Left lung (tissue), 10 donors: ENCODE data around the gene CASK. TPM values are rescaled to one million over a fixed set of nuclear protein-coding genes. Genes with fewer than 3 reads are reported as not detected.

Experiments used
- ATAC-seq: fragments of 200-7000 bp; cut with Tn5 transposase; one replicate; pipeline ENCODE4 v1.9.1; 2020; ENCODE audit warnings: moderate library complexity
- DNase-seq, 4 donors: peaks; one replicate each; pipeline ENCODE4 v3.0.0-alpha.2; 2013 to 2020
- H3K27ac ChIP-seq, 2 donors: fragments of 200-600 bp; sonication (generic) in 1 of 2; one replicate each; pipeline versions ENCODE4 v1.5.0 to v1.8.0; 2020 to 2021
- H3K27me3 ChIP-seq, 2 donors: fragments of 200-600 bp; sonication (generic) in 1 of 2; one replicate each; pipeline versions ENCODE4 v1.5.0 to v1.8.0; 2020 to 2021
- H3K36me3 ChIP-seq, 2 donors: fragments of 200-600 bp; sonication (generic) in 1 of 2; one replicate each; pipeline versions ENCODE4 v1.5.0 to v1.8.0; 2020 to 2021
- H3K4me1 ChIP-seq, 2 donors: fragments of 200-600 bp; one replicate each; pipeline ENCODE4 v1.8.0; 2021
- H3K4me3 ChIP-seq, 2 donors: fragments of 200-600 bp; sonication (generic) in 1 of 2; one replicate each; pipeline versions ENCODE4 v1.5.0 to v1.8.0; 2020 to 2021; ENCODE audit warnings: mild to moderate bottlenecking in 1 of 2
- H3K9me3 ChIP-seq, 2 donors: fragments of 200-600 bp; sonication (generic) in 1 of 2; one replicate each; pipeline versions ENCODE4 v1.5.0 to v1.8.0; 2020 to 2021
- CTCF ChIP-seq, 2 donors: fragments of 200-600 bp; sonication (generic) in 1 of 2; IDR thresholded peaks; one replicate each; pipeline versions ENCODE4 v1.5.0 to v1.8.0; 2021; ENCODE audit warnings: antibody characterized with exemption in 2 of 2
- intact Hi-C, 2 donors: fragments of 100-400 bp; cut with DNase I; formaldehyde crosslinking; loops; one replicate each; pipeline versions ENCODE4 v1.11.2 to v1.14.2; 2022
- polyA plus RNA-seq, 6 donors: library from polyadenylated mRNA; unstranded; fragments of 120-200 nt; gene quantifications; one replicate each; pipeline ENCODE4 v1.2.1, GENCODE V29; 2013; ENCODE audit not compliant: insufficient read length in 6 of 6
- total RNA-seq, 2 donors: library from RNA; stranded (reverse); fragmentation: NEBNext Ultra II Directional; extraction: Animal tissue kit (Norgen Biotek cat#: 25700); gene quantifications; one replicate each; pipeline ENCODE4 v1.2.1, GENCODE V29; 2021
- donor health status: DM: no; HTN: yes; CAD: no.
- donor health status: DM: no; HTN: no; CAD: no.

CASK gene
- total and polyA plus RNA-seq, 8 donors = 48.2 to 70.7 (median 56.9) TPM

GRCh38 chrX:41559235-41560052 lies 363.9 kb downstream of the CASK start:
- H3K27ac ChIP-seq = peak overlapping the region; percentile 15 to 73
- no peak overlapping the region for H3K4me3 ChIP-seq
- intact Hi-C loops = no loop called here
- TF ChIP-seq CTCF (IDR thresholded peaks at IDR 0.05) = no peak
- no peaks in the 10 kb centered on the region for H3K9me3 ChIP-seq
- H3K4me1 ChIP-seq = peaks cover 0 to 26% of the 10 kb centered on the region in 2 donors
- ATAC-seq (peak; percentile 47), DNase-seq (peak in 1 of 4 donors; percentile 11)
- H3K36me3 ChIP-seq = no peaks in the 10 kb centered on the region
- H3K27me3 ChIP-seq = peaks cover 0 to 13% of the 10 kb centered on the region in 2 donors

- Histone ChIP-seq H3K27ac (peak overlapping the region in 1 of 2 donors; percentile 73), H3K27me3 (peaks cover 0 to 13% of the 10 kb centered on the region in 2 donors), H3K4me1 (peaks cover 0 to 26% of the 10 kb centered on the region in 2 donors), H3K36me3 (no peaks in the 10 kb centered on the region), H3K4me3 (no peak overlapping the region), H3K9me3 (no peaks in the 10 kb centered on the region)
- no peak for DNase-seq
- peak; percentile 64 for ATAC-seq
- TF ChIP-seq CTCF (IDR thresholded peaks at IDR 0.05) = peak in 1 of 2 donors; percentile 24
- intact Hi-C loops = no loop called here
Observed at GRCh38 chrX:41558531-41558930, 364.8 kb downstream of the CASK start.

GRCh38 chrX:41556958-41557357 lies 366.4 kb downstream of the CASK start:
- no peak for TF ChIP-seq CTCF (IDR thresholded peaks at IDR 0.05)
- Histone ChIP-seq H3K27me3 (peaks cover 0 to 19% of the 10 kb centered on the region in 2 donors), H3K36me3 (no peaks in the 10 kb centered on the region), H3K4me1 (peaks cover 0 to 26% of the 10 kb centered on the region in 2 donors), H3K27ac (no peak overlapping the region), H3K4me3 (no peak overlapping the region), H3K9me3 (no peaks in the 10 kb centered on the region)
- ATAC-seq (no peak), DNase-seq (no peak)
- intact Hi-C loops = no loop called here

- no peak for TF ChIP-seq CTCF (IDR thresholded peaks at IDR 0.05)
- Histone ChIP-seq H3K9me3 (no peaks in the 10 kb centered on the region), H3K4me3 (no peak overlapping the region), H3K27ac (no peak overlapping the region), H3K4me1 (no peaks in the 10 kb centered on the region), H3K36me3 (no peaks in the 10 kb centered on the region), H3K27me3 (peaks cover 0 to 19% of the 10 kb centered on the region in 2 donors)
- no peak for ATAC-seq
- intact Hi-C loops = no loop called here
- no peak for DNase-seq
Observed at GRCh38 chrX:41553688-41554087, 369.7 kb downstream of the CASK start.

GRCh38 chrX:41548411-41548810 lies 374.9 kb downstream of the CASK start:
- intact Hi-C loops = no loop called here
- ATAC-seq = no peak

More at GRCh38 chrX:41548411-41548810, 374.9 kb downstream of the CASK start:
- Histone ChIP-seq H3K4me1 (no peaks in the 10 kb centered on the region), H3K27ac (no peak overlapping the region), H3K9me3 (no peaks in the 10 kb centered on the region), H3K4me3 (no peak overlapping the region), H3K27me3 (peaks cover 0 to 5% of the 10 kb centered on the region in 2 donors), H3K36me3 (no peaks in the 10 kb centered on the region)
- DNase-seq = no peak
- TF ChIP-seq CTCF (IDR thresholded peaks at IDR 0.05) = no peak
